HG02938 (cell line): Measurements from ENCODE around the gene CALY.
"Not testable (repeated sequence)": the region's sequence is repeated elsewhere in the genome, so short reads cannot be mapped to it uniquely, and the experiment has no call there.

Source experiments
- ATAC-seq: cut with Tn5 transposase; IDR thresholded peaks from one replicate; pipeline ENCODE4 v1.9.1; 2021; ENCODE audit warnings: mild to moderate bottlenecking, moderate library complexity; ENCODE audit not compliant: unreplicated experiment

The CALY gene

DNA sequence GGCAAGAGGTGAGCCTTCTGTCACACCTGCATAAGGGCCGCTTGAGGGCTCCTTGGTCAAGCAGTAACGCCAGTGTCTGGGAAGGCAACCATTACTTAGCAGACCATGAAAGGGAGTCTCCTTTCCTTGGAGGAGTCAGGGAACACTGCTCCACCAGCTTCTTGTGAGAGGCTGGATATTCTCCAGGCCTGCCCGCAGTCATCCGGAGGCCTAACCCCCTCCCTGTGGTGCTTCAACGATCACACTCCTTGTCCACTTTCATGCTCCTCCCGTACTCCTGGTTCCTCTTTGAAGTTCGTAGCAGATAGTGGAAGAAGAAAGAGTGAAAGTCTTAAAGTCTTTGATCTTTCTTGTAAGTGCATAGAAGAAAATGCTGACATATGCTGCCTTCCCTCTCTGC lies 30.8 kb upstream of the CALY start:
- ATAC-seq, result not testable (repeated sequence)

DNA sequence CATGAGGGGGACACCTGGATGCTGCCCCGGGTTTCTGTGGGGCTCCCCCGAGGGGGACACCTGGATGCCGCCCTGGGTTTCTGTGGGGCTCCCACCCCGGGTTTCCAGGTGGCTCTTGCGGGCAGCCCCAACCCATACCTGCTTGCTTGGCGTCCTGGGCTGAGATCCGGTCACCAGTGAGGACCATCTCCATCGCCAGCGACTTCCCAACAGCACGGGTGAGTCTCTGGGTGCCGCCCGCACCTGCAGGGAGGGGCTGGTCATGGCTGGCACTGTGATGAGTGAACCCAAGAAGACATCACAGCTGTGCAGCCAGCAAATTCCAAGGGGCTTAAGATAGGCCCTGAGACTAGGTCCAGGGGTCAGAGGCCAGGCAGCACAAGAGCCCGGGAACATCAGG lies 30.1 kb upstream of the CALY start:
- ATAC-seq, result no peak

DNA sequence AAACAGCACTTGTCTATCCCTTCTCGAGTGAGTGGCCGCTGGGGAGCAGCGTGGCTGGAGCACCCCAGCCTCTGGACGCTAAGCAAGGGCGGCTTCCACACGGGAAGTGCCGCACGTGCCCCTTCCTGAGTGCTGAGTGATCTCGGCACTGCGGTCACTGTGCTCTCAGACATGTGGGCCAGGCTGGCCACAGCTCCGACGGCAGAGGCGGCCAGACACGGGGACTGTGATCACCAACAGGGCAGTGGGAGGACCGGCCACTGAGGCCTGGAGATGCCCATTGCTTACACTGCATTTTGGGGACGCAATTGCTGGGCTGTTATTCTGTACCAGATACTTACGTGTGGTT lies 29.4 kb upstream of the CALY start:
- ATAC-seq, result no peak

DNA sequence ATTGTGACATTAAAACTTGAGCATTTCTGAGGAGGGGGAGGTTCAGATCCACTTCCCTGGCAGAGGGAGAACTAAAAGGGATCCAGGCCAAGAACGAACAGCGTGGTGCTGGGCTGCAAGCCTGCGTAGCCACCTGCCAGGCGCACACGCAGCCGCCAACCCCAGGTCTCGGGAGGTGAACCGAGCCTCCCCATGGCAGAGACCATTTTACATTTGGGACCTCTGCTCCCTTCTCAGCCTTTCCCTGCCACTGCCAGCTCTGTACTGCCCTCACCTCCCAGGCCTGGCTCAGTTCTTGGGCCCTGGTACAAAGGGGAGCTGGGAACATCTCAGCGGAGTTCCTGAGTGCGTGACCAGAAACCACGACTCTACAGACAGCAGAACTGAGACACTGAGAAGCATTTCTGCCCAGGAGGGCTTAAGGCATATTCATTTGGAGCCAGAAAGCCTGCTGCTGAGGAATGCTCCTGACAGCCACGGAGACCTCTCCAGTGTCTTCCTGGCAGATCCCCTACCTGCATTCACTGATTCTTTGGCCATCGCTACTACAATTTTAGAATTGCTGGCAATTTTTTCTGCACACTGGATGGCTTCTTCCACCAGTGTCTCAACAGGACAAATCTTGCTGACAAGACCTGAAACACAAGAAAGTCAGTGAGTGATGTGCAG lies 28.9 kb upstream of the CALY start:
- ATAC-seq, result no peak

DNA sequence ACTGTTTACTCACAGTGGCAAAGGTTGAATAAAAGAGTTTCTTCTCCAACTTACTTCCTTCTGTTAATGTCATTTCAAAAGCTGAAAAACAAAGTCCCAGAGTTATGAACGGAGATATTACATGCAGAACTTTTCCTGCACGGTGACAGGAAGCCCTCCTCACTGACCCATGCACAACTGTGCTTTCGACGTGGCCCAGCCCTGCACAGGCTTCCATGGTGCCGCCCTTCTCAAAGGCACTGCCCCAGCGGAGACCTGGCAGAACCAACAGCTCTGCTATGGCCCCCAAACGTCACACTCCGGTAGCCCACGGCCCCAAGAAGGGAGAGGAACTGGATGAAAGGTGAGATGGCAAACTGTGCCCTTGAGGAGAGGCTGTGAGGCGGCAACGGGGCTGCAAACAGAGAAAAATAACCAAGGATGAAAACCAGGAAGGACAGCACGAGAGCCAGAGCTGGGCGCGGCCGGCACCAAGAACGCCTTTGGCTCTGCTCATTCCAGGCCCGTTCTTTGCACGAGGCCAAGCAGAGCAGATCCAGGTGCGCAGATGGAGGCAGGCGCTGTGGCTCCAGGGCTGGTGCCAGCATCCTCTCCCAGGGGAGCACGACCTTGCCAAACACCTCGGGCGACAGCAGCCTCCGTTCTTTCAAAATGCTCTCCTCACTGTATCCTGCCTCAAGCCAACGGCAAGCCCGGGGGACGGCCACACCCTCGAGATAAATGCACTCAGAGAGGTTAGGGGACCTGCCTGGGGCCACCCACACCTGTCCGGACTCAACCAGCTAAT lies 28.1 kb upstream of the CALY start:
- no peak for ATAC-seq

DNA sequence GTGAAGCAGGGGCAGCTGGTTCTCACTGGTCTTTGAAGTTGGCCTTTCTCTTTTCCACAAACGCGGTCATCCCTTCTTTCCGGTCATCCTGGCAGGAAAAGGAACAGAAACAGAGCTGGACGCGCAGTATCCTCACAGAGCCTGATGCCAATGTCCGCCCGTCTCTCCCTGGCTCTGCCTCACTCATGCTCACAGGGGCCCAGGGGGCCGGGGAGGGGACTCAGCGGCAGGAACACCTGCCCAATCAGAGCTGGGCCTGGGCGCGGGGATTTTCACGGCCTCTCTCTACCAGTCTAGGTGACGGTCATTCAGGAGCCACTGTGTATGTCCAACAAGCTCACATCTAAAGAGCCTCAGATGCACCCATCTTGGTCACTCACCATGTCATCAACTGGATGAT lies 26.1 kb upstream of the CALY start:
- no peak for ATAC-seq

DNA sequence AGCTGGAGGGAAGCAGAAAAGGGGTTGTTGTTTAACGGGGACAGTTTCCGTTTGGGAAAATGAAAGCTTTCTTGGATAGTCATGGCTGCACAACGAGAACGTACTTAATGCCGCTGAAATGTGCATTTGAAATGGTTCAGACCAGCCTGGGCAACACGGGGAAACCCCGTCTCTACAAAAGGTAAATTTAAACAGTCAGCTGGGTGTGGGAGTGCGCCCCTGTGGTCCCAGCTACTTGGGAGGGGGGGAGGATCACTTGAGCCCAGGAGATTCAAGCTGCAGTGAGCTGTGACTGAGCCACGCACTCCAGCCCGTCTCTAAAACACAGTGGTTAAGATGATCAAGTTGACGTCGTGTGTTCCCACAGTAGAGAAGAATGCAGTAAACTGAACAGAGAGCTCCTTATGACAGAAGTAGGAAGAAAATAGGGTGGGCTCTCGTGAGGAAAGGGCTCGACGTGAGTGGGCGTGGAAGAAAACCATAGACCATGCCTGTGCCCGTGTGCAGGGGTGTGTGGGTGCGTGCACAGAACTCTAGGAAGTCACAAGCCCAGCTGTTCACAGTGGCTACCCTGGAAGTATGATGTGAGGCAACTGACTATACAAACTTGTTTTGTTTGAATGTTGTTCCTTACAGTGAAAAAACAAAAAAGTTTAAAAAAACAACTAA lies 25.2 kb upstream of the CALY start:
- no peak for ATAC-seq

DNA sequence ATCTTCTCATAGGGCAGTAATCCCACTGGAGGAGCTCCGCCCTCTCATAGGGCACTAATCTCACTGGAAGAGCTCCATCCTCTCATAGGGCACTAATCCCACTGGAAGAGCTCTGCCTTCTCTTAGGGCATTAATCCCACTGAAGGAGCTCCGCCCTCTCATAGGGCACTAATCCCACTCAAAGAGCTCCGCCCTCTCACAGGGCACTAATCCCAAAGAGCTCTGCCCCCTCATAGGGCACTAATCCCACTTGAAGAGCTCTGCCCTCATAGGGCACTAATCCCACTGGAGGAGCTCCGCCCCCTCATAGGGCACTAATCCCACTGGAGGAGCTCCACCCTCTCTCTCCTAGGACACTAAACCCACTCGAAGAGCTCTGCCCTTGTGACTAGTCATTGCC lies 24.5 kb upstream of the CALY start:
- no peak for ATAC-seq

DNA sequence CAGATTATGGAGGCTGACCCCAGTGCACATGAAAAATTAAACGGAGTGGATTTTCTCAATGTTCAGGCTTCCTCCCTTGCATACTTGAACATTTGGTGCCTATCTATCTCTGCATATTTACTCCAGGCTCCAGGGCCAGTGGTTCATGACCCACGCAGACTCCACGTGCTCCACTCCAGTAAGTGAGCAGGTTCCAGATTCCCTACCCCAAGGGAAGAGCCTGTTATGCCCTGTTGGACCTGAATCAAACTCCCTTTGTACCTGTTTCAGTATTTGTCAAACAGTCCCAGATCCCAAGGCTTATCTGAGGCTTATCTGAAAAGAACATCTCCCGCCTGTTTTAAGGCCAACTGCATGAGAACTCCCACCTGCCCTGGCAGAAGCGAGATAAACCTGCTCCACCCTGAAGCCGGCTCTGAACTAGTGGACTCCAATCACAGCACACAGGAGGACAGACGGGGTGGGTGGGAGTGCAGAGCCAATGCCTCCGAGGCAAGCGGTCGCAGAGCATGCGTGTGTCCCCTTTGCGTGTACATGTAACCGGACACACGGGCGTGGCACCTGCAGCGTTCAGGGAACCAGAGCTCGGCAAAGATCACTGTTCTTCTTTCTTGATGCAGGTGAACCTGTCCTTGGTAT lies 23.4 kb upstream of the CALY start:
- no peak for ATAC-seq

DNA sequence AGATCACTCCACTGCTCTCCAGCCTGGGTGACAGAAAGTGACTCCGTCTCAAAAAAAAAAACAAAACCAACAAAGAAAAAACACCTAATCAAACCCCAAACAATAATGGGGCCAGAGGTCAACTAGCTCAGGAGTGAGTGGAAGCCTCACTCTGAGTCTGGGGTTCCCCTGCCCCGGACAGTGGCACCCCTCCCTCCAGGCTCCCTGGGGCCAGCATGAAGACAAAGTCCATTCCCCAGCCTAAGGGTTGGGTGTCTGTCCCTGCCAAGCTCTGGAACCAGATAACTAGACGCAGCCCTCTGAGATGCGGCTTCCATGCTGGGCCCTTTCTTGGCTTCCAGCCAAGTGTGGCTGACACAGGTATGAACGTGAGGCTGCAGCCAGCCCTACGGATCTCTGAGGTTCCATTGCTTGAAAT lies 22.9 kb upstream of the CALY start:
- no peak for ATAC-seq

DNA sequence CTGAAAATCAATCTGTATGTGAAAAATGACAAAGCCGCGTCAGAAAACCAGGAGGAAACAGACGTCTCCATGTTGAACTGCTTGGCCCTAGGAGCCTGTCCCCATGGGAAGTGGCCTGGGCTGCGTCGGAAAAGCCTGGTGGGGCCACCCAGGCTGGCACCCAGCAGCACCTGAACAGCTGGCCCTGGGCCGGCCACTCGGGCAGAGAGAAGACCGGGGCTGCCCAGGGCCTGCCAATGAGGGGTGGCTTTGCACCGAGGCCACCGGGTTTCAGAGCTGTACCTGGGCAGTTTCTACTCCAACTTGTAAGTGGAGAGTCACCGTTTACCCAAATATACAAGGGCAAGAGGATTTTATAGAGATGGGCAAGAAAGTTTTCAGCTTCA lies 22.2 kb upstream of the CALY start:
- no peak for ATAC-seq

DNA sequence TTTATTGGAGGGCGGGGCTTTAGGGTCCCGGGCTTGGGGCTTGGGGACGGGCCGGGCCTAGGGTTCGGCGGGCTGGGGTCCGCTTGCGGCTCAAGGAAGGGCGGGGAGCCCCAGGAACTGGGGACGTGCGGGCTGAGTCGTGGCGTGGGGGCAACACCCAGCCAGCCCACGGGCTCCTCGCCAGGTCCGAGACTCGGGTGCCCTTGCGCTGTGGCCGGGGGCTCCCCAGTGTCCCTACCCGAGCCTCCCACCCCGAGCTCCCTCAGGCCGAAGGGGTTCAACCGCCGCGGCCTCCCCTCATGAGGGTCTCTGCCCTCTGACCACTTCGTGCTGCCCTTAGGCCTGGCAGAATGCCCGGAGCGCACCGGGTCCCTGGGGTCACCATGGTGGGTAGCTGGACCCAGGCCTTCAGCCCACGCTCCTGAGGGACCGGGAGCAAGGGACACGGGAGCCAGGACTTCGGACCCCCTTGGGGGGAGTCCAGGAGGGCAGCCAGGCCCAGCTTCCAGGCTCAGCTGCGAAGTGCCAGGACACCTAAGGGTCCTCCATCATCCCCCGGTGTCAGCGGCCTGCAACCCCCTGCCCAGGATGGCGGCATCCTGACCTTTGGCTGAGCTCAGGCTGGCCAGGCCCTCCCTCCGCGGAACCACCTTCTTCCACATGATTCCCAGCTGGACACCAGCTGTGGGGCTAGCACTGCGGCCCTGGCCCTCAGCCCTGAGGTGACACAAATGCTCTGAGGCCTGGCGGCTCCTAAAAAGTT lies 21.6 kb upstream of the CALY start:
- no peak for ATAC-seq

DNA sequence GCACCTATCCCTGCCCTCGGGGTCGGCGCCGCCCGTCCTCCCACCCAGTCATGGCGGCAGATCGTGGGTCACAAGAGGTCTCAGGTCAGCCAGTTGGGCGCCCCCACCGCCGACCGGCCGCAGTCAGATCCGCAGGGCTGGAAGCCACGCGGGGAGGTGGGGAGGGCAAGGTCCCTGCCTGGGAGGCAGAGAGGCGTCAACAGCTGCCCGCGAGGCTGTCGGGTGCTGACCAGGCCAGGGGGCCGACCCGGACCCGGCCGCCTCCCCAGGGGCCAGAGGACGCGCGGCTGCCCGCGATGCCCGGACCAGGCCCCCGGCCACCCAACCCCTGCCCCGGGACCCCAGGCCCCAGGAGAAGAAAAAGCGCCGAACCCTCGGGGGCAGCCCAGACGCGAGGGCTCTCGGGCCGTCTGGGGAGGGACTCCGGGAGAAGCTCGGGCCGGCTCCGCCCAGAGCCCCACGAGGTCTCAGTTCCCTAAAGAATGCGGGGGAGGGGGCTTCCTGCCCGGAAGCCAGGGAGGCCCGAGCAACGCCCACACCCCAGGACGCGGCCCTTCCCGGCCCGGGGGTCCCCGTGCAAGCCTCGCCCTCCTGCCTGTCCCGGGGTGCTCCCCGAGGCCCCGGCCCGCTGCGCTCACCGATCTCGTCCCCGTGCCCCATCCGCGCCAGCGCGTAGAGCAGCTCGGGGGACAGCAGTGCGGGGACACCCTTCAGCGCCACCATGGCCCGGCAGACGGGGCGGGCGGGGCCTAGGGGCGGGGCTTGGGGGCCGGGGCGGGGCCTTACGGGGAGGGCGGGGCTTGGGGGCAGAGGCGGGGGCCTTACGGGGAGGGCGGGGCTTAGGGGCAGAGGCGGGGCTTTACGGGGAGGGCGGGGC lies 20.8 kb upstream of the CALY start, which contains the start of gene FUOM:
Gene FUOM, minus strand, starts transcription at position 735 of the 877 bp plus-strand sequence. Its CDS starts 12 bp downstream, at position 723.
- peak; percentile 66 for ATAC-seq

DNA sequence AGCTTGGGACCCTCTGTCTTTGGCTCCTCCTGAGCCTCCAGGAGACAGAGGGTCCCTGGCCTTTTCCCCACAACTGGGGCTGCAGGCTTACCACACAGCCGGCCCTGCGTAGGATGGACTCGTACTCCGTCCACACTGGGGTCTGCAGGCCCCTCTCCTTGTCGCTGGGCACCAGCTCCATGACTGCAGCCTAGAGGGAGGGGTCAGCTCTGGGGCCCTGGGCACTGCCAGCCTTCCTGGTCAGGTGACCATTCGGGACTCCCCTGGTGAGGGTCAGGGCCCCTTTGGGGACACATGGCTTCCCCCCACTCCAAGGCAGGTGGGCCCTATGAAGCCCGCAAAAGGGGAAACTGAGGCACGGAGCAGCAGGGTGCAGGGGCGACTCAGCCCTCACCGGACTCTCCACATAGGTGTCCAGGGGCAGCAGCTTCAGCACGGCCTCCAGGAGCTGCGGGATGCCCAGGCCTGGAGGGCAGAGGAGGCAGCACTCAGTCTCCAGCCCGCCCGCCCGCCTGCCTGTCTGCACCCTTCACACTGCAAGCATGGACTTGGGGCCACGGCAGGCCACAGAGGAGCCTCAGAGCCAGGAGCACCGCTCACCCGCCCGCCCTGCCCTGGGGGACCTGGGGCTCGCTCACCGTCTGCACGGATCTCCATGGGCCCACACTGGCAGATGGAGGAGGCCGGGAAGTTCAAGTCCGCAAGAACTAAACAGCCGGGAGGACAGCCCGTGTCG lies 20.0 kb upstream of the CALY start:
- ATAC-seq, result peak; percentile 6

DNA sequence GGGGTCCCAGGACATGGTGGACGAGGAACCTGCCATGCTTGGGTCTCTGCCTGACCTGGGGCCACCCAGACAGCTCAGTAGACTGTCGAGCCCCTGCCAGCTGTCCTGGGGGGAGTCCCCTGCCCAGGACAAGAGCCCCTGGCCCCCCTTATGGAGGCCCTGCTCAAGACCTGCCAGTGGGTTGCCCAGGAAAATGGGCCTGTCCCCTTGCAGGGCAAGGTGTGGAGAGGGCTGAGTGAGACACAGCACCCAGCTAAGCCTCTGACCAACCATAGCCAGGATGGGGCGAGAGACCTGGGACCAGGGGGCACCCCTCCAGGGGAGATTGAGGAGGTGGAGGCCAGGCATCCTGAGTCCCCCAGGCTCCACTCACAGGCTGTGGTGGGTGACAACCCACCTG lies 19.3 kb upstream of the CALY start:
- ATAC-seq, result no peak

DNA sequence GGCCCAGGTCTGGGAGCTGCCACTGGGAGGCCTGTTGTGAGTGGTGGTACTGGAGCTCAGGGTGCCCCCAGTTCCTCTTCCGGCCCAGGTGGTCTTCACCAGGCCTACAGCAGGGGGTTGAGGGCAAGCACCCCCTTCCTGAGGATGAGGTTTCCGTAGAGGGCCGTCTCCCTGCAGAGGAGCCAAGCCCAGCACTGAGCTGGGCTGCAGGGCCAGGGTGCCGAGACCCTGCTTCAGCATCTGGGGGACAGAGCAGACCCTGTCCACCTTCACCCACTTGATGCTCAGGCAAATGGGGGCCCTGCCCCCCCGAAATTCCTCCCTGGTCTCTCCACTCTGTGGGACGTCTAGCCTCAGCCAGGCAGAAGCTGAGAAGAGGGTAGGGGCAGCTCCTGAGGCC lies 18.6 kb upstream of the CALY start:
- no peak for ATAC-seq

DNA sequence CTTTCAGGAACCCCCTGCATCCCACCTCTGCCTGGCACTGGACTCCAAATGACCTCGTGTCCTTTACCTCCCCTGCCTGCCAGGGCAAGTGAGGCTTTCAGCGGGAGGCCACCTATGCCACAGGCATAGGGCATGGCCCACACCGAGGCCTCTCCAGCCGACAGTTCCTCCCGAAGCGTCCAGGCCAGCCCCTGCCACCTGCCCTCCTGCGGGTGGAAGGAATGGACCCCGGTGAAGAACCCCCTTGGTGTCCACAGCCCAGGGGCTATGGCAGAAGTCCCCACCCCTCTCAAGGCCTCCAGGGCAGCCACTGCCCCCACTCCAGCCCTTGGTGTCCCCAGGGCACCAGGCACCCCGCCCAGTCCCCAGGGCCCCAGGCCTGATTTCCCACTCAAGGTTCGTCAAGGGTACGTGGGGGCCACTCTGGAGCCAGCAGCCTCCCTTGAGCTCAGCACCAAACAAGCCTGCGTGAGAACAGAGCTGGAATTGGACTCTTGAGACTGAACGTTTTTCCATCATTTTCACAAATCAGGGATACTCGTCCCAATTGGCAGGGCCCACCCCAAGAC lies 18.1 kb upstream of the CALY start:
- no peak for ATAC-seq

DNA sequence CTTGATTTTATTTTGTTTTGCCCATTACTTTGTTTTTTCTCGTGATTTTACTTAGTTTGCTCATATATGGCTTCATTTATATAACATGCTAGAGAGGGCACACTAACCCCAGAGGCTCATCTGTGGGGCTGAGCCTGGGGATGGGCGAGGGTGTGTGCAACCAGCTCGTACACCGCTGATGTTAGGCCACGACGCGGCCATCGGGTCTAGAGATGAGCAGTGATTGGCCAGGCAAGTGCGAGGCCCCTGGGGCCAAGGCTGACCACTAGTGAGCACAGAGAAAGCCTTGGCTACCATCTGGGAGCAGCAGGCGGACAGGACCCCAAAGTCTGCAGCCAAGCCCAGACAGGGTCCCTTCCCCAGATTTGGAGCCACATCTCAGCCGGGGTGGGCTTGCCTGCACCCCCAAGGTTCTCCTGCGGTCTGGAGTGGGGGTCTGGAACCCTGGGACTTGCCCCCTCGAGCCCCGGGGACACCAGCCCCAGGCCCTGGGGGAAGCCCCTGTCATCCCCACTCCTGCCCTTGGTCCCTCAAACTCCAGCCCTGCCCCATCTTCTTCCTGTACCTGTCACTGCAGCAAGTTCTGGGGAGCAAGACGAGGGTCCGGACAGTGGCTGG lies 17.4 kb upstream of the CALY start:
- no peak for ATAC-seq
